GM18858 (cell line): Measurements from ENCODE around the gene EDDM3A.

ENCODE experiments used
- ATAC-seq: cut with Tn5 transposase; IDR thresholded peaks from one replicate; pipeline ENCODE4 v1.9.1; 2021; ENCODE audit not compliant: unreplicated experiment

The EDDM3A gene

GRCh38 chr14:20782280-20782890, 36.7 kb downstream of the EDDM3A start:
- peak; percentile 54 for ATAC-seq

GRCh38 chr14:20787025-20787424, 41.3 kb downstream of the EDDM3A start:
- no peak for ATAC-seq

GRCh38 chr14:20789230-20789813, 43.6 kb downstream of the EDDM3A start:
- no peak for ATAC-seq

GRCh38 chr14:20790464-20791116, 44.9 kb downstream of the EDDM3A start:
- no peak for ATAC-seq

- ATAC-seq = no peak
Measured at GRCh38 chr14:20791187-20791586, 45.5 kb downstream of the EDDM3A start.

GRCh38 chr14:20791597-20791996, 45.9 kb downstream of the EDDM3A start:
- ATAC-seq = no peak

- no peak for ATAC-seq
Measured at GRCh38 chr14:20792556-20792955, 46.9 kb downstream of the EDDM3A start.

GRCh38 chr14:20794644-20795369, 49.1 kb downstream of the EDDM3A start:
- ATAC-seq = no peak

- ATAC-seq = no peak
Measured at GRCh38 chr14:20797164-20797563, 51.5 kb downstream of the EDDM3A start.
